Muscle of back (tissue), 13 donors: ENCODE data around the gene PCDHA12. TPM values are rescaled to one million over a fixed set of nuclear protein-coding genes. Genes with fewer than 3 reads are reported as not detected.
"Not testable (repeated sequence)": the region's sequence is repeated elsewhere in the genome, so short reads cannot be mapped to it uniquely, and the experiment has no call there.

Experiments
- DNase-seq, 3 donors: peaks; one replicate each; pipeline versions ENCODE4 v3.0.0 to v3.0.0-alpha.2; 2013
- long read RNA-seq, 9 donors: transcript quantifications; one replicate each; lab custom pipeline, GENCODE V29; 2026
- polyA plus RNA-seq, 10 donors: library from polyadenylated mRNA; unstranded; fragments of 120-200 nt; gene quantifications; one replicate each; pipeline ENCODE4 v1.2.1, GENCODE V29; 2013; ENCODE audit not compliant: insufficient read length in 10 of 10

The PCDHA12 gene, protein sequence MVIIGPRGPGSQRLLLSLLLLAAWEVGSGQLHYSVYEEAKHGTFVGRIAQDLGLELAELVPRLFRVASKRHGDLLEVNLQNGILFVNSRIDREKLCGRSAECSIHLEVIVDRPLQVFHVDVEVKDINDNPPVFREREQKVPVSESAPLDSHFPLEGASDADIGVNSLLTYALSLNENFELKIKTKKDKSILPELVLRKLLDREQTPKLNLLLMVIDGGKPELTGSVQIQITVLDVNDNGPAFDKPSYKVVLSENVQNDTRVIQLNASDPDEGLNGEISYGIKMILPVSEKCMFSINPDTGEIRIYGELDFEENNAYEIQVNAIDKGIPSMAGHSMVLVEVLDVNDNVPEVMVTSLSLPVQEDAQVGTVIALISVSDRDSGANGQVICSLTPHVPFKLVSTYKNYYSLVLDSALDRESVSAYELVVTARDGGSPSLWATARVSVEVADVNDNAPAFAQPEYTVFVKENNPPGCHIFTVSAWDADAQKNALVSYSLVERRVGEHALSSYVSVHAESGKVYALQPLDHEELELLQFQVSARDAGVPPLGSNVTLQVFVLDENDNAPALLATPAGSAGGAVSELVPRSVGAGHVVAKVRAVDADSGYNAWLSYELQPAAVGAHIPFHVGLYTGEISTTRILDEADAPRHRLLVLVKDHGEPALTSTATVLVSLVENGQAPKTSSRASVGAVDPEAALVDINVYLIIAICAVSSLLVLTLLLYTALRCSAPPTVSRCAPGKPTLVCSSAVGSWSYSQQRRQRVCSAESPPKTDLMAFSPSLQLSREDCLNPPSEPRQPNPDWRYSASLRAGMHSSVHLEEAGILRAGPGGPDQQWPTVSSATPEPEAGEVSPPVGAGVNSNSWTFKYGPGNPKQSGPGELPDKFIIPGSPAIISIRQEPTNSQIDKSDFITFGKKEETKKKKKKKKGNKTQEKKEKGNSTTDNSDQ
- polyA plus RNA-seq, result under 1 TPM in 6 of 10 donors, not detected in 4; 0.04 to 0.16 (median 0.07) TPM
- long read RNA-seq, donor 1, result 0 reads
- long read RNA-seq, donor 2, result 0 reads
- long read RNA-seq, donor 3, partial matches to known transcripts, result 0 of 1 reads
- long read RNA-seq, donor 3, other reads (novel, unspliced or antisense), result 0 of 1 reads
- long read RNA-seq, donor 4, result 0 reads
- long read RNA-seq, donor 5, result 0 reads
- long read RNA-seq, donor 6, result 0 reads
- long read RNA-seq, donor 7, result 0 reads
- long read RNA-seq, donor 8, partial matches to known transcripts, result 0 of 1 reads
- long read RNA-seq, donor 8, other reads (novel, unspliced or antisense), result 0 of 1 reads
- long read RNA-seq, donor 9, result 0 reads

DNA sequence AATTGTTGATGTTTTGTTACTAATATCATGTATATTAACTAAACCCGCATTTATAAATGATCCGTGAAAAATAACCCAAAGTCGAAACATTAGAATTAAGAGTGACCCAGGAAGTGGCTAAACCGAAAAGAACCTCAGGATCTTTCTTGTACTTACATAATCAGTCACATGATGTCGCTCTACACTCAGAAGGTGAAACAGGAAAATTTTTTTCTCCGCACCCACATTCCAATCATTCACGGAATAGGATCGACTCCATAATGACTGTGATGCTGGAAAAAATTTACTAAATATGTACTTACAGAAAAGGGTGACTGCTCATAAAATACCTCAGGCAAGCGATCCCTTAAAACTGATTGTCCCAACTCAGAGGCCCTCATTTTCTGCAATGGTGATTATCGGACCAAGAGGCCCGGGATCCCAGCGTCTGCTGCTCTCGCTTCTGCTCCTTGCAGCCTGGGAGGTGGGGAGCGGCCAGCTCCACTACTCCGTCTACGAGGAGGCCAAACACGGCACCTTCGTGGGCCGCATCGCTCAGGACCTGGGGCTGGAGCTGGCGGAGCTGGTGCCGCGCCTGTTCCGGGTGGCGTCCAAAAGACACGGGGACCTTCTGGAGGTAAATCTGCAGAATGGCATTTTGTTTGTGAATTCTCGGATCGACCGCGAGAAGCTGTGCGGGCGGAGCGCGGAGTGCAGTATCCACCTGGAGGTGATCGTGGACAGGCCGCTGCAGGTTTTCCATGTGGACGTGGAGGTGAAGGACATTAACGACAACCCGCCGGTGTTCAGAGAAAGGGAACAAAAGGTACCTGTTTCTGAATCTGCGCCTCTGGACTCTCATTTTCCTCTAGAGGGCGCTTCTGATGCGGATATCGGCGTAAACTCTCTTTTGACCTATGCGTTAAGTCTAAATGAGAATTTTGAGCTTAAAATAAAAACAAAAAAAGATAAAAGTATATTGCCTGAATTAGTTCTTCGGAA, at the start of gene PCDHA12:
Gene PCDHA12 (plus strand): TSS at position 224 of the 981 bp plus-strand sequence. CDS start 165 bp downstream, at position 389.
- DNase-seq, result no peak

DNA sequence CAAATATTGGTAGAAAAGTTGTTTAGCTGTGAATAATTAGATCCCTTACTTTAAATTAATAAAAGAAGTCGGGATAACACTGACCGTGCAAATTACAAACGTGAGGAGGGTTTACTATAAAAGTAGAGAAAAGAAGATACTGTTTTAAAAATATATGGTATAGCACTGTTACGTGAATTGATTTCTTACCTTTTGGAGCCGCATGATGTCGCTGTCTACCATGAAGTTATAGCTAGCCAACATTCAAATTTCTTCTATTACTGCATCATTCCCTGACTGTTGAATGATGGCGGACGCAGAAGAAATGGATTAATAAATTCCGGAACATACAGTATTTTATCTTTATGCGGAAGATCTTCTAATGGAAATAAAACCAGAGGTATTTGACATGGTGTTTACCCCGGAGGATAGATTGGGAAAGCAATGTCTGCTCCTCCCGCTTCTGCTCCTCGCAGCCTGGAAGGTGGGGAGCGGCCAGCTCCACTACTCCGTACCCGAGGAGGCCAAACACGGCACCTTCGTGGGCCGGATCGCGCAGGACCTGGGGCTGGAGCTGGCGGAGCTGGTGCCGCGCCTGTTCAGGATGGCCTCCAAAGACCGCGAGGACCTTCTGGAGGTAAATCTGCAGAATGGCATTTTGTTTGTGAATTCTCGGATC, 47.3 kb upstream of the PCDHA12 start, which contains the start of gene PCDHA6:
Gene PCDHA6 (plus strand): TSS at position 257 of the 658 bp plus-strand sequence. CDS start 132 bp downstream, at position 389.
- DNase-seq, result no peak

- DNase-seq, result no peak
Measured at GRCh38 chr5:140828362-140828737, 46.8 kb upstream of the PCDHA12 start.

- DNase-seq, result not testable (repeated sequence)
Measured at GRCh38 chr5:140829511-140830501, 45.3 kb upstream of the PCDHA12 start.

GRCh38 chr5:140833993-140834392, 41.1 kb upstream of the PCDHA12 start, which contains the start of gene PCDHA7:
PCDHA7 (plus strand) TSS chr5:140834269; CDS start chr5:140834384, 115 bp downstream.
- peak in 1 of 3 donors; percentile 5 for DNase-seq

DNA sequence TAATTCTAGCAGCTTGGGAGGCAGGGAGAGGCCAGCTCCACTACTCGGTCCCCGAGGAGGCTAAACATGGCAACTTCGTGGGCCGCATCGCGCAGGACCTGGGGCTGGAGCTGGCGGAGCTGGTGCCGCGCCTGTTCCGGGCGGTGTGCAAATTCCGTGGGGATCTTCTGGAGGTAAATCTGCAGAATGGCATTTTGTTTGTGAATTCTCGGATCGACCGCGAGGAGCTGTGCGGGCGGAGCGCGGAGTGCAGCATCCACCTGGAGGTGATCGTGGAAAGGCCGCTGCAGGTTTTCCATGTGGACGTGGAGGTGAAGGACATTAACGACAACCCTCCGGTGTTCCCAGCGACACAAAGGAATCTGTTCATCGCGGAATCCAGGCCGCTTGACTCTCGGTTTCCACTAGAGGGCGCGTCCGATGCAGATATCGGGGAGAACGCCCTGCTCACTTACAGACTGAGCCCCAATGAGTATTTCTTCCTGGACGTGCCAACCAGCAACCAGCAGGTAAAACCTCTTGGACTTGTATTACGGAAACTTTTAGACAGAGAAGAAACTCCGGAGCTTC, 40.6 kb upstream of the PCDHA12 start:
- DNase-seq, result not testable (repeated sequence)

DNA sequence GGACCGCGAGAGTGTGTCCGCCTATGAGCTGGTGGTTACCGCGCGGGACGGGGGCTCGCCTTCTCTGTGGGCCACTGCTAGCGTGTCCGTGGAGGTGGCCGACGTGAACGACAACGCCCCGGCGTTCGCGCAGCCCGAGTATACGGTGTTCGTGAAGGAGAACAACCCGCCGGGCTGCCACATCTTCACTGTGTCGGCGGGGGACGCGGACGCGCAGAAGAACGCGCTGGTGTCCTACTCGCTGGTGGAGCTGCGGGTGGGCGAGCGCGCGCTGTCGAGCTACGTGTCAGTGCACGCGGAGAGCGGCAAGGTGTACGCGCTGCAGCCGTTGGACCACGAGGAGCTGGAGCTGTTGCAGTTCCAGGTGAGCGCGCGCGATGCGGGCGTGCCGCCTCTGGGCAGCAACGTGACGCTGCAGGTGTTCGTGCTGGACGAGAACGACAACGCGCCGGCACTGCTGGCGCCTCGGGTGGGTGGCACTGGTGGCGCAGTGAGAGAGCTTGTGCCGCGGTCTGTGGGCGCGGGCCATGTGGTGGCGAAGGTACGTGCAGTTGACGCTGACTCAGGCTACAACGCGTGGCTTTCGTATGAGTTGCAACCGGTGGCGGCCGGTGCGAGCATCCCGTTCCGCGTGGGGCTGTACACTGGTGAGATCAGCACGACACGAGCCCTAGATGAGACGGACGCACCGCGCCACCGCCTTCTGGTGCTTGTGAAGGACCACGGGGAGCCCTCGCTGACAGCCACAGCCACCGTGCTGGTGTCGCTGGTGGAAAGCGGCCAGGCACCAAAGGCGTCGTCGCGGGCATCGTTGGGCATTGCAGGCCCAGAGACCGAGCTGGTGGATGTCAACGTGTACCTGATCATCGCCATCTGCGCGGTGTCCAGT, 39.2 kb upstream of the PCDHA12 start:
- DNase-seq, result no peak

GRCh38 chr5:140840978-140841962, 33.8 kb upstream of the PCDHA12 start, which contains the start of gene PCDHA8:
PCDHA8 (plus strand) TSS chr5:140841187; CDS start chr5:140841322, 135 bp downstream.
- no peak for DNase-seq

GRCh38 chr5:140842798-140843733, 32.0 kb upstream of the PCDHA12 start:
- no peak for DNase-seq

DNA sequence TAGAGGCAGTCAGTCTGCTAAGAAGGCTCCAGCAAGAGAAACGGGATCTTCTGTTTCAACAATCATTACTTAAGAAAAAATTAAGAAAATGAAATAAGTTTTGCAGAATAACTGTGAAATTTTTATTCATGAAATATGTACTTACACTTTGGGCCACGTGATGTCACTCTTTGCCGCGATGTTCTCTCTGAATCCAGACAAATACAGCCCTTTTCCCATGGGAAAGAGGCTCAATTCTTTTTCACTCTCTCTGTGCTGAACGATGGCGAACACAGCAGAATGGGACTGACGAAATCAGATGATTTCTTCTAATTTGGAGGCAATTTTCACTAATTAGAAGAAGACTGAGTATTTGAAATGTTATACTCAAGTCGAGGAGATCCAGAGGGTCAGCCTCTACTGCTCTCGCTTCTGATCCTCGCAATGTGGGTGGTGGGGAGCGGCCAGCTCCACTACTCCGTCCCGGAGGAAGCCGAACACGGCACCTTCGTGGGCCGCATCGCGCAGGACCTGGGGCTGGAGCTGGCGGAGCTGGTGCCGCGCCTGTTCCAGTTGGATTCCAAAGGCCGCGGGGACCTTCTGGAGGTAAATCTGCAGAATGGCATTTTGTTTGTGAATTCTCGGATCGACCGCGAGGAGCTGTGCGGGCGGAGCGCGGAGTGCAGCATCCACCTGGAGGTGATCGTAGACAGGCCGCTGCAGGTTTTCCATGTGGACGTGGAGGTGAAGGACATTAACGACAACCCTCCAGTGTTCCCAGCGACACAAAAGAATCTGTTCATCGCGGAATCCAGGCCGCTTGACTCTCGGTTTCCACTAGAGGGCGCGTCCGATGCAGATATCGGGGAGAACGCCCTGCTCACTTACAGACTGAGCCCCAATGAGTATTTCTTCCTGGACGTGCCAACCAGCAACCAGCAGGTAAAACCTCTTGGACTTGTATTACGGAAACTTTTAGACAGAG, 26.7 kb upstream of the PCDHA12 start, which contains the start of gene PCDHA9:
Gene PCDHA9 (plus strand): TSS at position 244 of the 964 bp plus-strand sequence. CDS start 114 bp downstream, at position 358.
- DNase-seq, result not testable (repeated sequence)

- DNase-seq, result not testable (repeated sequence)
Measured at GRCh38 chr5:140849831-140850634, 25.1 kb upstream of the PCDHA12 start.
